ENCODE results near the gene OSBPL7. TPM values are rescaled to one million over a fixed set of nuclear protein-coding genes. Genes with fewer than 3 reads are reported as not detected.

The OSBPL7 gene
- total RNA-seq, 1 experiment from 2014 or later, result 13.0 TPM

- Histone ChIP-seq H2BK5ac (ENCODE audit: insufficient read length, low read length) (no peak overlapping the region), H3T11ph (ENCODE audit: low read length) (no peak overlapping the region), H3K9ac (ENCODE audit: extremely low read depth, insufficient read length, low read length) (no peak overlapping the region), H3K23ac (ENCODE audit: insufficient read length, low read depth, low read length) (no peak overlapping the region), H2BK20ac (ENCODE audit: low read depth, low read length, poor library complexity, severe bottlenecking) (no peak overlapping the region), H3K79me1 (ENCODE audit: insufficient read depth, low read depth, low read length, poor library complexity, severe bottlenecking) (no peaks in the 10 kb centered on the region), H3K23me2 (ENCODE audit: insufficient read length, low read depth, low read length, poor library complexity, severe bottlenecking) (peaks cover under 1% of the 10 kb centered on the region), H3K27ac (ENCODE audit: insufficient read length, low read depth, low read length) (no peak overlapping the region), H4K20me1 (ENCODE audit: control insufficient read depth, insufficient read depth, insufficient read length) (no peaks in the 10 kb centered on the region), H2BK12ac (ENCODE audit: insufficient read length, low read depth, low read length) (no peak overlapping the region), H3K79me2 (ENCODE audit: insufficient read depth, low read length) (no peaks in the 10 kb centered on the region), H3K9me3 (ENCODE audit: control insufficient read depth, low read depth, low read length) (no peaks in the 10 kb centered on the region), H4K8ac (replicated peaks; ENCODE audit: insufficient read length, low read depth, low read length) (no peak overlapping the region), H3K56ac (ENCODE audit: insufficient read length, low read depth, low read length) (no peak overlapping the region), H3K4ac (ENCODE audit: low read depth, low read length) (no peak overlapping the region), H2AFZ (ENCODE audit: low read length) (no peak overlapping the region), H3K4me2 (ENCODE audit: insufficient read depth, insufficient read length, low read length) (no peak overlapping the region), H4K5ac (ENCODE audit: insufficient read length, low read depth, low read length) (no peak overlapping the region), H2AK5ac (ENCODE audit: insufficient read length, low read length) (no peak overlapping the region), H3K4me1 (ENCODE audit: insufficient read depth, low read length) (peaks cover 3% of the 10 kb centered on the region; the same call in 1 of the 2 replicates), H3K18ac (ENCODE audit: insufficient read length, low read depth, low read length) (no peak overlapping the region), H3K27me3 (ENCODE audit: insufficient read depth, low read length) (peaks cover 7% of the 10 kb centered on the region; the same call in 1 of the 2 replicates), H4K91ac (ENCODE audit: insufficient read length, low read depth, low read length) (no peak overlapping the region), H3K14ac (ENCODE audit: insufficient read depth, low read length) (no peak overlapping the region), H2BK15ac (ENCODE audit: low read depth, low read length) (no peak overlapping the region), H2BK120ac (ENCODE audit: low read depth, low read length, poor library complexity, severe bottlenecking) (no peak overlapping the region)
- H3K36me3 Mint-ChIP-seq (ENCODE audit: insufficient read depth in 1 of 3, low read depth in 3 of 3), result no peaks in the 10 kb centered on the region
- H3K9me3 Mint-ChIP-seq, result no peaks in the 10 kb centered on the region; a peak in 1 of 5 replicates
- peaks cover 80% of the 10 kb centered on the region for H3K27me3 Mint-ChIP-seq (ENCODE audit: low read depth)
- peaks cover 21 to 22% of the 10 kb centered on the region in 2 experiments for H3K4me1 Mint-ChIP-seq
- no peak overlapping the region for H3K27ac Mint-ChIP-seq
- no CpG with 5 or more reads among the region's 20 CpGs for WGBS (ENCODE audit: extremely low coverage, insufficient read length, low lambda C conversion rate)
- no peak for DNase-seq
- H3K4me3 Mint-ChIP-seq, result no peak overlapping the region
- TF ChIP-seq CTCF (conservative IDR thresholded peaks at IDR 0.05), result no peak
These were observed 45.3 kb upstream of the OSBPL7 start for GRCh38 chr17:47866941-47867340.

Measured in H9 (cell line).